Measurements from ENCODE around the gene ADCK1. TPM values are rescaled to one million over a fixed set of nuclear protein-coding genes. Genes with fewer than 3 reads are reported as not detected.
A peak's percentile ranks its signal among the peaks of the same experiment; 100 is the strongest.

Gene ADCK1
- total and polyA plus RNA-seq, 9 of the 15 experiments (the other 6 are each of a cell fraction or from before 2014, with no cell fraction given), result 2.8 to 8.9 (median 4.3) TPM

DNA sequence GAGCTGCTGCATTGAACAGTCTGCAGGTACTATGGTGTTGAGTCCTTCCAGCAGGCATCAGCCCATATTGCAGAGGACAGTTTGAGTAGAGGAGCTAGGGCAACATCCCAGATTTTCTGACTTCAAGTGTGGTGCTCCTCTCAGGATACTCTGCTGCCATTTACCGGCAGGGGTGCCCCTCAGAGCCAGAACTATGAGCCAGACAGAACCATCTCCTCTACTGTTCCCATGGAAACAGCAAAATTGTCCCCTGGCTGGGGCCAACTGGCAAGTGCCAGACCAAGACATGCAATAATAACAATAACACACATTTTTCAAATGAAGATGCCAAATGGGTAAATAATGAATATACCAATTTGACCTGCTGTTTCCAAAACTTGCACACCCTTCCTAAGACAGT, 102.9 kb downstream of the ADCK1 start:
- no peaks in the 10 kb centered on the region for H3K79me2 ChIP-seq (ENCODE audit: control insufficient read depth, insufficient read depth, low read length)
- no peak overlapping the region for H3K9ac ChIP-seq (ENCODE audit: insufficient read depth in 1 of 2, low read depth in 2 of 2, low read length in 2 of 2)
- no TSS peak for BruUV-seq (replicated peaks)
- H3K27ac ChIP-seq (ENCODE audit: extremely low read depth, low read depth, low read length), result no peak overlapping the region
- H3K36me3 ChIP-seq (ENCODE audit: control insufficient read depth, insufficient read depth, low read length), result no peaks in the 10 kb centered on the region
- POLR2A ChIA-PET, result interaction anchor here (1.0 to 3.8 kb wide), 2 partner anchors 10 kb away, joined by 3 to 18 read pairs; no protein-coding TSS in a partner anchor
- TF ChIP-seq GATA2 (CRISPR knock-in tag; IDR thresholded peaks at IDR 0.05), result no peak
- peak; percentile 44; the same call in 1 of the 2 replicates for TF ChIP-seq RFX1 (IDR thresholded peaks at IDR 0.05)
- no peak for TF ChIP-seq RBM34 (IDR thresholded peaks at IDR 0.05; ENCODE audit: borderline replicate concordance, insufficient read depth, low read length)
- TF ChIP-seq KLF16 (IDR thresholded peaks at IDR 0.05), result no peak
- no peak for TF ChIP-seq ZNF778 (CRISPR knock-in tag; IDR thresholded peaks at IDR 0.05)
- H4K20me1 ChIP-seq (replicated peaks; ENCODE audit: control insufficient read depth, insufficient read depth, low read length), result no peaks in the 10 kb centered on the region
- H3K9me3 ChIP-seq (replicated peaks; ENCODE audit: control insufficient read depth, insufficient read depth, low read depth, low read length), result no peaks in the 10 kb centered on the region
- CTCF ChIA-PET (ENCODE audit: low intra/inter-chr PET ratio), result no interaction called here
- ATAC-seq (no peak), DNase-seq (ENCODE audit: extremely low read depth in 1 of 4, low spot score in 3 of 4) (no peak), FAIRE-seq (no peak)
- peaks cover 0 to 5% of the 10 kb centered on the region in 2 experiments; a peak in 3 of 5 replicates for H3K4me1 ChIP-seq (replicated peaks in 1 of 2; ENCODE audit: control insufficient read depth in 2 of 2, insufficient read depth in 2 of 2, low read length in 2 of 2)
- intact Hi-C loops (cut with micrococcal nuclease) (no loop called here), in situ Hi-C loops (cut with MboI) (no loop called here)
- WGBS (ENCODE audit: insufficient coverage, low coverage, missing lambda C conversion rate), result 71% methylated on average over 1 of the region's 1 CpG
- no peaks in the 10 kb centered on the region for H3K27me3 ChIP-seq (ENCODE audit: control insufficient read depth in 2 of 2, insufficient read depth in 2 of 2, low read length in 2 of 2)
- no peak overlapping the region for H3K4me3 ChIP-seq
- H2AFZ ChIP-seq (ENCODE audit: low read depth, low read length), result no peak overlapping the region
- no peaks in the 10 kb centered on the region for H3K9me1 ChIP-seq (ENCODE audit: control insufficient read depth, insufficient read depth, low read length)
- H3K4me2 ChIP-seq (ENCODE audit: insufficient read depth, low read length), result no peak overlapping the region

- Histone ChIP-seq H3K9me1 (ENCODE audit: control insufficient read depth, insufficient read depth, low read length) (no peaks in the 10 kb centered on the region), H3K4me2 (ENCODE audit: insufficient read depth, low read length) (no peak overlapping the region), H3K4me3 (no peak overlapping the region), H2AFZ (ENCODE audit: low read depth, low read length) (no peak overlapping the region), H3K4me1 (replicated peaks in 1 of 2; ENCODE audit: control insufficient read depth in 2 of 2, insufficient read depth in 2 of 2, low read length in 2 of 2) (peaks cover 0 to 6% of the 10 kb centered on the region in 2 experiments; a peak in 3 of 5 replicates), H3K9ac (ENCODE audit: insufficient read depth in 1 of 2, low read depth in 2 of 2, low read length in 2 of 2) (no peak overlapping the region), H3K9me3 (replicated peaks; ENCODE audit: control insufficient read depth, insufficient read depth, low read depth, low read length) (no peaks in the 10 kb centered on the region), H3K36me3 (ENCODE audit: control insufficient read depth, insufficient read depth, low read length) (no peaks in the 10 kb centered on the region; the same call in 2 of the 3 replicates), H3K27ac (ENCODE audit: extremely low read depth, low read depth, low read length) (no peak overlapping the region), H3K79me2 (ENCODE audit: control insufficient read depth, insufficient read depth, low read length) (no peaks in the 10 kb centered on the region), H4K20me1 (replicated peaks; ENCODE audit: control insufficient read depth, insufficient read depth, low read length) (no peaks in the 10 kb centered on the region), H3K27me3 (ENCODE audit: control insufficient read depth in 2 of 2, insufficient read depth in 2 of 2, low read length in 2 of 2) (no peaks in the 10 kb centered on the region)
- POLR2A ChIA-PET, result interaction anchor here (1.0 to 3.8 kb wide), 2 partner anchors 9 to 10 kb away, joined by 3 to 18 read pairs; no protein-coding TSS in a partner anchor
- intact Hi-C loops (cut with micrococcal nuclease), result no loop called here
- ATAC-seq (no peak), FAIRE-seq (no peak), DNase-seq (ENCODE audit: extremely low read depth in 1 of 4, low spot score in 3 of 4) (no peak)
- in situ Hi-C loops (cut with MboI), result no loop called here
- 51% methylated on average over 6 of the region's 6 CpGs for WGBS (ENCODE audit: insufficient coverage, low coverage, missing lambda C conversion rate)
- CTCF ChIA-PET (ENCODE audit: low intra/inter-chr PET ratio), result no interaction called here
- BruUV-seq (replicated peaks), result no TSS peak
- TF ChIP-seq ZNF174 (CRISPR knock-in tag; IDR thresholded peaks at IDR 0.05) (no peak), MEIS2 (IDR thresholded peaks at IDR 0.05; ENCODE audit: partially characterized antibody) (peak; percentile 24), L3MBTL2 (IDR thresholded peaks at IDR 0.05) (no peak)
Measured at GRCh38 chr14:77903221-77903620, 103.3 kb downstream of the ADCK1 start.

Measured in K562 (cell line).